Mucosa of descending colon (tissue), 3 donors: ENCODE results near the gene AGPAT3. TPM values are rescaled to one million over a fixed set of nuclear protein-coding genes. Genes with fewer than 3 reads are reported as not detected.
A peak's percentile ranks its signal among the peaks of the same experiment; 100 is the strongest.

Experiments used
- ATAC-seq: fragments of 200-7000 bp; cut with Tn5 transposase; one replicate; pipeline ENCODE4 v1.9.1; 2020; ENCODE audit warnings: mild to moderate bottlenecking, moderate library complexity
- DNase-seq, 3 donors: peaks; one replicate each; pipeline ENCODE4 v3.0.0-alpha.2; 2020
- H3K36me3 ChIP-seq: fragments of 200-600 bp; one replicate; pipeline ENCODE4 v1.8.0; 2021; ENCODE audit warnings: low read depth, mild to moderate bottlenecking
- H3K4me1 ChIP-seq: fragments of 200-600 bp; one replicate; pipeline ENCODE4 v1.8.0; 2021; ENCODE audit warnings: low read depth, mild to moderate bottlenecking
- H3K4me3 ChIP-seq: fragments of 200-600 bp; one replicate; pipeline ENCODE4 v1.8.0; 2021; ENCODE audit warnings: mild to moderate bottlenecking
- H3K9me3 ChIP-seq: fragments of 200-600 bp; one replicate; pipeline ENCODE4 v1.8.0; 2021; ENCODE audit warnings: mild to moderate bottlenecking
- CTCF ChIP-seq: fragments of 200-600 bp; IDR thresholded peaks from one replicate; pipeline ENCODE4 v1.8.0; 2022; ENCODE audit warnings: antibody characterized with exemption, mild to moderate bottlenecking
- intact Hi-C, 2 donors: fragments of 100-400 bp; cut with DNase I in 1 of 2; cut with micrococcal nuclease in 1 of 2; formaldehyde crosslinking; loops; one replicate each; pipeline versions ENCODE4 v1.11.0 to v1.11.1; 2022; cut with DNase I, micrococcal nuclease
- total RNA-seq, 3 donors: library from RNA; stranded (reverse); fragmentation: NEBNext Ultra II Directional in 2 of 3; extraction: Animal tissue kit (Norgen Biotek cat#: 25700) in 2 of 3; gene quantifications; one replicate each; pipeline versions ENCODE4 v1.2.1 to v1.2.4, GENCODE V29; 2021 to 2023
- donor health status: DM: no; HTN: no; CAD: no; lungs with moderate emphysema.
- donor health status: DM: no; HTN: no; CAD: no.
- donor health status: DM: no; HTN: yes; CAD: no.

Gene AGPAT3
- total RNA-seq, 3 donors from 2014 or later: 77.7 to 120 (median 97.7) TPM

GRCh38 chr21:43930074-43930847, 65.2 kb downstream of the AGPAT3 start:
- no peaks in the 10 kb centered on the region for H3K9me3 ChIP-seq
- DNase-seq (peak in 1 of 3 donors; percentile 48), ATAC-seq (no peak)
- intact Hi-C loops: no loop called here
- H3K4me1 ChIP-seq: peaks cover 2% of the 10 kb centered on the region
- TF ChIP-seq CTCF: no peak
- no peak overlapping the region for H3K4me3 ChIP-seq
- H3K36me3 ChIP-seq: no peaks in the 10 kb centered on the region

GRCh38 chr21:43930848-43931375, 65.9 kb downstream of the AGPAT3 start:
- Histone ChIP-seq H3K4me3 (no peak overlapping the region), H3K9me3 (no peaks in the 10 kb centered on the region), H3K4me1 (no peaks in the 10 kb centered on the region), H3K36me3 (no peaks in the 10 kb centered on the region)
- DNase-seq (no peak), ATAC-seq (no peak)
- TF ChIP-seq CTCF: no peak
- intact Hi-C loops: no loop called here

- Histone ChIP-seq H3K4me3 (no peak overlapping the region), H3K36me3 (no peaks in the 10 kb centered on the region), H3K9me3 (no peaks in the 10 kb centered on the region), H3K4me1 (no peaks in the 10 kb centered on the region)
- no peak for DNase-seq
- no peak for ATAC-seq
- intact Hi-C loops: no loop called here
- no peak for TF ChIP-seq CTCF
These were observed 66.5 kb downstream of the AGPAT3 start for GRCh38 chr21:43931489-43931888.

- ATAC-seq (no peak), DNase-seq (peak in 1 of 3 donors; percentile 28)
- Histone ChIP-seq H3K4me3 (no peak overlapping the region), H3K36me3 (no peaks in the 10 kb centered on the region), H3K4me1 (no peaks in the 10 kb centered on the region), H3K9me3 (no peaks in the 10 kb centered on the region)
- intact Hi-C loops: no loop called here
- TF ChIP-seq CTCF: no peak
These were observed 67.0 kb downstream of the AGPAT3 start for GRCh38 chr21:43932005-43932404.

- Histone ChIP-seq H3K36me3 (no peaks in the 10 kb centered on the region), H3K9me3 (no peaks in the 10 kb centered on the region), H3K4me1 (no peaks in the 10 kb centered on the region), H3K4me3 (no peak overlapping the region)
- intact Hi-C loops: no loop called here
- TF ChIP-seq CTCF: no peak
- no peak for DNase-seq
- ATAC-seq: no peak
These were observed 68.2 kb downstream of the AGPAT3 start for GRCh38 chr21:43933199-43933598.
